Endothelial cell of hepatic sinusoid (primary cell): ENCODE measurements around the gene ADAMTS19.

ENCODE experiments used
- in situ Hi-C: cut with HindIII; loops from 2 replicates; pipeline ENCODE4 v1.10.0; 2017; ENCODE audit warnings: low sequenced_read_pairs

Gene ADAMTS19

GRCh38 chr5:129474544-129474943 lies 14.4 kb downstream of the ADAMTS19 start:
- in situ Hi-C loops, result no loop called here

DNA sequence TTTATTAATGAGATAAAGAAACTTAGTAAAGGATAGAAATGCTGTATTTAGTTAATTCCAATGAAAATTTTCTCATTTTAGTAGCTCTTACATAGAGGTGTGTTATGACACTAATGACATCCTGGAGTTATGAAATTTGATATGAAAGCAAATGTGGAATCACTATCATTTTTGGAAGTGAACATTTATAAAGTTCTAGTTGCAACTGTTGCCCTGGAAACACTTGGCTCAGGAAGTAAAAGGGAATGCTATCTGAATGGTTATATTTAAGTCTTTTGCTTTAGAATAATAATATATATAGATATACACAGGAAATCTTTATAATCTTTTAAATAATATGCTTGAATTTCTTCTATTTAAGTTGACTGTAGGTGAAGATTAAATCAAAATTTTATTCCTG lies 16.7 kb downstream of the ADAMTS19 start:
- in situ Hi-C loops, result no loop called here

GRCh38 chr5:129477532-129477931 lies 17.4 kb downstream of the ADAMTS19 start:
- in situ Hi-C loops, result no loop called here

- in situ Hi-C loops, result no loop called here
Measured at GRCh38 chr5:129481161-129481560, 21.1 kb downstream of the ADAMTS19 start.

DNA sequence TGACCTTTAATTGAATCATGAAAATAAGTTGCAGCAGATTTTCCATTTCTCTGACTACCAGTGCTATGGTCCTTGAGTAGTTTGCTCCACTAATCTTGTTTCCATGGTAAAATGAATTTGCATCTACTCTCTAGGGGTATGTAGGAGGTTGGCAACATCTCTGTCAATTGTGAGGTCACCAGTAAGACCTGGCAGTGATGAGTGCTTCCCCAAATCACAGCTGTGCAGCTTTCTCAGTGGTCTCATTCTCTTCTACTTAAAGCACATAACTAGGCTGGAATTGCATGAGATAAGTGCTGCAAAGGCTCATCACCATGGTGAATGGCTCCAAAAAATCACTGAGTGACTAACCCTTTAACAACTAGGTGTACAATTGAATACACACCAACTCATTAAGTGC lies 36.3 kb downstream of the ADAMTS19 start:
- in situ Hi-C loops, result no loop called here

GRCh38 chr5:129496864-129497595 lies 36.9 kb downstream of the ADAMTS19 start:
- in situ Hi-C loops, result no loop called here

GRCh38 chr5:129499208-129499852 lies 39.2 kb downstream of the ADAMTS19 start:
- in situ Hi-C loops, result no loop called here

GRCh38 chr5:129500101-129500500 lies 40.0 kb downstream of the ADAMTS19 start:
- in situ Hi-C loops, result no loop called here

- in situ Hi-C loops, result no loop called here
Measured at GRCh38 chr5:129506086-129506485, 46.0 kb downstream of the ADAMTS19 start.

DNA sequence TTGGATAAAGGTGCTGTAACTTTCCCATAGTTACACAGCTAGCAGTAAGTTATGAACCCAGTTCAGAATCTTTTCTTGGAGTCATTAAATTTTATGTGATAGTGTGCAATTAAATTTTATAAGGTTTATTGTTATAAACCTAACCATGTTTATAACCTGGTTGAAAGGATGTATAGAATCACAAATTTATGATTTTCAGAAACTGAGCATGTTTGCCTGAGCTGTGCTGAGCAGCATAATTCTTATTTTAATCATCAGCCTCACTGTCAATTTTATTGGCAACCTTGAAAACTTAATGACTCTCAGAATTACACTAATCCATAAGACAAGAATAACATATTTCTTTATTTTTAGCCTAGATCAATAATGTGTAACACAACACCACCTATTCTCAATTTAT lies 46.9 kb downstream of the ADAMTS19 start:
- in situ Hi-C loops, result no loop called here

DNA sequence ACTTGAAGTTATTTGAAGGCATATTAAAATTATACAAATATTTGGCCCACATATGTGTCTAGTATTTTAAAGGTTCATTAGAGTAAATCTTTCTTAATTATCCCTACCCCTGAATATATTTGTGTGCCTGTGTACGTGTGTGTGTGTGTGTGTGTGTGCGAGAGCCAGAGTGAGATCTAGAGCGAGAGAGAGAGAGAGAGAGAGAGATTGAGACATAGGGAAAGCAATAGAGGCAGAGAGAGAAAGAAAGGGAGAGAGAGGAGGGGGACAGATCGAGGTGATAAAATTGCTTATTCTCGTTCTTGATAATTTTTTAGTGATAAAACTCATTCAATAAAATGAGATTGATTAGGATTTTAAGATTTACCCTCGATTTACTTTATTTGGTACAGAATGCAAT lies 47.4 kb downstream of the ADAMTS19 start:
- in situ Hi-C loops, result no loop called here

DNA sequence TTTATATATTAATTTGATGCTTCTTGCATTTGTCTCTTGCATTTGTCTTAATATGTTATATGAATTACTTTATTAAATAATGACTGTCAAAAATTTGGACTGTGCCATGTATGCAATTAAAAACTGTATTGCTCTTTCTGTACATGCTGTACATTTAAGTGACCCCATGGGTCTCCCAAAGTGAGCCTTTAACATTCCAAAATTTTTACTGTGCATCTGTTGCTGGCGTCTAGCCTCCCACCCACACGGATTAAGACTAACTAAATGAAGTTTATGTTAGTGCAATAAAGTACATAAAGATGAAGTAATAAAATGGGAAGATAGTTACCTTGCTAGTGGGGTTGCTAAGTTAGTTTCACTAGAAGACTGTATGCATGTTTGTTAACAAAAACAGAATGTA lies 48.5 kb downstream of the ADAMTS19 start:
- in situ Hi-C loops, result no loop called here

GRCh38 chr5:129509363-129509975 lies 49.4 kb downstream of the ADAMTS19 start:
- in situ Hi-C loops, result no loop called here

- in situ Hi-C loops, result no loop called here
Measured at GRCh38 chr5:129511291-129511690, 51.2 kb downstream of the ADAMTS19 start.

GRCh38 chr5:129541051-129541450 lies 81.0 kb downstream of the ADAMTS19 start:
- in situ Hi-C loops, result no loop called here

DNA sequence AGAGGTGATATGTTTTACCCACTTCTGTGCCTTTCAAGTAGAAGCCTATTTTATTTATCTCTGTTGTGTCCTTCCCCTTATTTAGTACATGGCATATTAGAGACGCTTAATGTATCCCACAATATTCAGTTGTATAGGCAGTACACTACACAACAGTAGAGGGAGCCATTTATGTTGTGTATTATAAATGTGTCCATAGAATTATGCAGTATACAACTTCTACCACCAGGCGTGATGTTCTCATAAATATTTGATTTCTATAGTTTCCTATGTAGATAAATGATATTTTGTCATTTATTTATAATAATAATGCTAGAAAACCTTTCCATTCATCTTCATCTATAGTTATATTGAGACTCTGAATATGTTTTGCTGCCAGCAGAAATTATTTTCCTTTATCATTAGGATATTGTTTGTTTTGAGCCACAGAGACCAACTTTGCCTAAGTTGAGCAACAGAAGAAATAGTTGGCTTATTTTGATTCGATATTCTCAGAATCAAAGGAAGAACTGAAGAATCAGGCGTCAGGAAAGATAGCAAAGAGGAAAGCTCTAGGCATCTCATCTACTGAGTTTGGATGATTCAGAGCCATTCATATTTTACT lies 81.7 kb downstream of the ADAMTS19 start:
- in situ Hi-C loops, result no loop called here

GRCh38 chr5:129547137-129547536 lies 87.0 kb downstream of the ADAMTS19 start:
- in situ Hi-C loops, result no loop called here

GRCh38 chr5:129554134-129554904 lies 94.2 kb downstream of the ADAMTS19 start:
- in situ Hi-C loops, result no loop called here

DNA sequence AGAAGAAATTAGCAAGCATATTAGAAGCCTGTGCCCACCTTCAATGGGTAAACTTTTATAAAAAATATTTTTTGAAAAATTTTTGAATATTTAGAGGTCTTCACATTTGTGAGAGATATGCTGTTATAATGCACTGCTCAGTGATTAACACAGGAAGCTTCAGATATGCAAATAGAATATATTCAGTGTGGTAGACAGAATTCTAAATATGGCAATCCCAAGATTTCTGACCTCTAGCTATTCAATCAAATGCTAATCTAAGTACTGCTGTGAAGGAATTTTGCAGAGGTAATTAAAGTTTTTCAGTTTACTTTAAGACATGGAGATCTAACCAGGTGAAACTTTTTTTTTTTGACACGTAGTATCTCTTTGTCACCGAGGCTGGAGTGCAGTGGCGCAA lies 103.5 kb downstream of the ADAMTS19 start:
- in situ Hi-C loops, result no loop called here

- in situ Hi-C loops, result no loop called here
Measured at GRCh38 chr5:129569295-129569694, 109.2 kb downstream of the ADAMTS19 start.

- in situ Hi-C loops, result no loop called here
Measured at GRCh38 chr5:129572060-129572459, 112.0 kb downstream of the ADAMTS19 start.
